T-helper 17 cell (primary cell): ENCODE measurements around the gene MMAB. TPM values are rescaled to one million over a fixed set of nuclear protein-coding genes. Genes with fewer than 3 reads are reported as not detected.
"Not testable (repeated sequence)": the region's sequence is repeated elsewhere in the genome, so short reads cannot be mapped to it uniquely, and the experiment has no call there.

Experiments
- ATAC-seq: fragments of 150-1000 bp; cut with Tn5 transposase; 2 replicates; pipeline ENCODE4 v1.10.0; 2021; ENCODE audit warnings: mild to moderate bottlenecking, moderate library complexity
- DNase-seq, 3 donors: peaks; one replicate each; pipeline versions ENCODE4 v3.0.0 to v3.0.0-alpha.2; 2020 to 2021
- H3K9me3 ChIP-seq: one replicate; pipeline ENCODE4 v1.7.0; 2013; ENCODE audit warnings: low read length, mild to moderate bottlenecking; ENCODE audit not compliant: control insufficient read depth, poor library complexity, severe bottlenecking
- H3K27ac Mint-ChIP-seq: one replicate; pipeline ENCODE4 v1.8.0; 2022; ENCODE audit warnings: mild to moderate bottlenecking, moderate library complexity, mixed read lengths
- H3K27me3 Mint-ChIP-seq: one replicate; pipeline ENCODE4 v1.8.0; 2022; ENCODE audit warnings: mixed read lengths
- H3K36me3 Mint-ChIP-seq: one replicate; pipeline ENCODE4 v1.8.0; 2022; ENCODE audit warnings: low read depth, mixed read lengths
- H3K4me1 Mint-ChIP-seq: one replicate; pipeline ENCODE4 v1.8.0; 2022; ENCODE audit warnings: mild to moderate bottlenecking, mixed read lengths
- H3K4me3 Mint-ChIP-seq: one replicate; pipeline ENCODE4 v1.8.0; 2022; ENCODE audit warnings: mild to moderate bottlenecking, moderate library complexity, mixed read lengths
- total RNA-seq, 4 donors: library from RNA in 2 of 4; stranded (reverse) in 2 of 4; gene quantifications; one replicate each; pipeline ENCODE4 v1.2.3 and lab custom pipeline; 2022 to 2026

The MMAB gene
- total RNA-seq, 2 donors from 2014 or later, result 8.0 to 12.1 TPM

- Mint-ChIP-seq H3K4me1 (peaks cover 8% of the 10 kb centered on the region), H3K27me3 (peaks cover 46% of the 10 kb centered on the region), H3K4me3 (no peak overlapping the region), H3K27ac (no peak overlapping the region), H3K36me3 (no peaks in the 10 kb centered on the region)
- DNase-seq, result no peak
- ATAC-seq, result no peak
- no peaks in the 10 kb centered on the region for H3K9me3 ChIP-seq
Measured at GRCh38 chr12:109609342-109609741, 36.0 kb upstream of the MMAB start.

DNA sequence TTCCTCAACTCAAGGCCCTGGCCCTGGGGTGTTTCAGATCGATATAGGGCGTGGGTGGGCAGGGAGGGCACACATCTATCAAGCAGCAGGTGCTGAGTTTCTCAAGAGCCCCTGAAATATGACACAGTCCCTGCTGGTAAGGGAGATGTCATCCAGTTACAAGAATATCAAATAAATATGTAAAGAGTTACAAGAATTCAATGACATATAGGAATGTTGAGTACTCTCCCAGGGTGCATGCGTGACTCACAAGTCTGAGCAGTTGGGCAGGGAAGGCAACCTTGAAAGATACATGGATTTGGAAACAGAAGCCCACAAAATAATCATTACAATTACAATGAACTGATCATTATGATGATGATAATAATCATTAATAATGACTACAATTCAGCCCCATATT is 35.5 kb upstream of the MMAB start:
- Mint-ChIP-seq H3K27ac (no peak overlapping the region), H3K27me3 (peaks cover 44% of the 10 kb centered on the region), H3K4me3 (no peak overlapping the region), H3K36me3 (no peaks in the 10 kb centered on the region), H3K4me1 (peaks cover 8% of the 10 kb centered on the region)
- DNase-seq (no peak), ATAC-seq (no peak)
- H3K9me3 ChIP-seq, result no peaks in the 10 kb centered on the region

DNA sequence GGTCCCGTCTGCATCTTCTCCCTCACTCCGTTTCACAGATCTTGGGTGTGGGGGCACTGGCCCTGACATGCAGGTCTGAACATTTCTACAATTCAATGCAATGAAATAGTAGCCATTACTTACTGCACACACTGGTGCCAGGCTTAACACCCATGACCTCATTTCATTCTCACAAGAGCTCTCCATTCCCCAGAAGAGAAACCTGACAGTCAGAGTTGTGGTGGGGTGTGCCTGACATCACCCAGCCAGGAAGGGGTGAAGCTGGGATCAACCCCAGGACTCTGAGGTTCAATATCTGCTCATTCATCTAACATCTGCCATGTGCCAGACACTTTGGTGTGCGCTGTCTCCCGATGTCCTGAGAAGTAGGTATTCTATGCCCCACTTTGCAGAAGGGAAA is 35.0 kb upstream of the MMAB start:
- no peak for ATAC-seq
- H3K36me3 Mint-ChIP-seq, result no peaks in the 10 kb centered on the region
- no peak overlapping the region for H3K27ac Mint-ChIP-seq
- peaks cover 8% of the 10 kb centered on the region for H3K4me1 Mint-ChIP-seq
- H3K27me3 Mint-ChIP-seq, result peaks cover 44% of the 10 kb centered on the region
- no peak overlapping the region for H3K4me3 Mint-ChIP-seq
- DNase-seq, result no peak
- H3K9me3 ChIP-seq, result no peaks in the 10 kb centered on the region

DNA sequence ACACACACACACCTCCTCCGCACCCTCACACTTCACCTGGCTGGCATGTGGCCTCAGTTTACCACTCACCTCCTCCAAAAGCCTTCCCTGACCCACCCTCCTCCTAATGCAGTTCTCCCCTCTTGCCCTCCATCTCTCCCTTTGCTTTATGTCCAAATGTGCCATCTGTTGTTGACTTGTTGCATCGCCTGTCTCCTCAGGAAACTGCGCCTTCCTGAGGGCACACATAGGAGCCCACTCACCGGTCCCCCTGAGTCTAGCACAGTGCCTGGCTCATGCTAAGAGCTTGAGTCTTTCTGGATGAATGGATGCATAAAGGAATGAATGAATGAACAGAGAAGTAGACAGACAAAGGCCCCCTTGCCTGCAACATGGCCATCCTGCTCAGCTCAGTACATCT is 34.3 kb upstream of the MMAB start:
- peaks cover 38% of the 10 kb centered on the region for H3K27me3 Mint-ChIP-seq
- no peaks in the 10 kb centered on the region for H3K36me3 Mint-ChIP-seq
- ATAC-seq (no peak), DNase-seq (no peak)
- H3K9me3 ChIP-seq, result no peaks in the 10 kb centered on the region
- H3K27ac Mint-ChIP-seq, result no peak overlapping the region
- H3K4me1 Mint-ChIP-seq, result peaks cover 8% of the 10 kb centered on the region
- no peak overlapping the region for H3K4me3 Mint-ChIP-seq

- no peaks in the 10 kb centered on the region for H3K9me3 ChIP-seq
- ATAC-seq, result no peak
- Mint-ChIP-seq H3K4me1 (peaks cover 8% of the 10 kb centered on the region), H3K27ac (no peak overlapping the region), H3K4me3 (no peak overlapping the region), H3K27me3 (peaks cover 31% of the 10 kb centered on the region), H3K36me3 (no peaks in the 10 kb centered on the region)
- no peak for DNase-seq
Measured at GRCh38 chr12:109606320-109607028, 33.2 kb upstream of the MMAB start.

GRCh38 chr12:109605599-109606228 is 32.4 kb upstream of the MMAB start:
- Mint-ChIP-seq H3K36me3 (no peaks in the 10 kb centered on the region), H3K27me3 (peaks cover 26% of the 10 kb centered on the region), H3K4me3 (no peak overlapping the region), H3K4me1 (peaks cover 8% of the 10 kb centered on the region), H3K27ac (no peak overlapping the region)
- no peaks in the 10 kb centered on the region for H3K9me3 ChIP-seq
- ATAC-seq, result no peak
- no peak for DNase-seq

- H3K27ac Mint-ChIP-seq, result no peak overlapping the region
- no peak overlapping the region for H3K4me3 Mint-ChIP-seq
- DNase-seq, result no peak
- no peaks in the 10 kb centered on the region for H3K36me3 Mint-ChIP-seq
- H3K27me3 Mint-ChIP-seq, result peaks cover 21% of the 10 kb centered on the region
- no peak for ATAC-seq
- no peaks in the 10 kb centered on the region for H3K9me3 ChIP-seq
- peaks cover 8% of the 10 kb centered on the region for H3K4me1 Mint-ChIP-seq
Measured at GRCh38 chr12:109605016-109605415, 31.7 kb upstream of the MMAB start.

DNA sequence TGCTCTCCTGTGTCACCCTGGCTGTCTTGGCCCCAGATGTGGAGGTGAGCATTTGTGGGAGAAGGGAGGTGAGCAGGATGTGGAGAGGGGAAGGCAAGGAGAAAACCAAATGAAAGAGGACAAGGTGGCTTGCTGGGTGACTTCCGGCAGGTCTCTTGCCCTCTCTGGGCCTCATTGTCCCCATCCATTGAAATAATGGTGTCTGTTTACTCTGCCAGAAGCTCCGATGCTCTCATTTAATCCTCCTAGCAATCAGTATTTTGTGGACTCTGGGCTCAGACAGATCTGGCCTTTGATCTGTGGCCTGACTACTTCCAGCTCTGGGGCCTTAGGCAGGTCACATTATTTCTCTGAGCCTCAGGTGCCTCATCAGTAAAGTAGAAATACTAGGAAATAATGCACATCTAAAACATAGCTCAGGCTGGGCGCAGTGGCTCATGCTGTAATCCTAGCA is 30.9 kb upstream of the MMAB start:
- peaks cover 3% of the 10 kb centered on the region for H3K4me1 Mint-ChIP-seq

DNA sequence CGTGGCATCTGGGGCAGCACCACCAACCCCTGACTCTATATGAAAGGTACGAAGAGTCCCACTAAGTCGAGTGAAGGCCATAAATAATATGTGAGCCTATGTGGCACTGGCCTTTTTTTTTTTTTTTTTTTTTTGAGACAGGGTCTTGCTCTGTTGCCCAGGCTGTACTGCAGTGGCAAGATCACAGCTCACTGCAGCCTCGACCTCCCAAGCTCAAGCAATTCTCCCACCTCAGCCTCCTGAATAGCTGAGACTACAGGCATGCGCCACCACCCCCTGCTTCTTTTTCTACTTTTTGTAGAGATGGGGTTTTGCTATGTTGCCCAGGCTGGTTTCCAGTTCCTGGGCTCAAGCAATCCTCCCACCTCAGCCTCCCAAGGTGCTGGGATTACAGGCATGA is 28.8 kb upstream of the MMAB start:
- H3K4me1 Mint-ChIP-seq, H3K9me3 ChIP-seq, H3K36me3 Mint-ChIP-seq, H3K4me3 Mint-ChIP-seq, H3K27ac Mint-ChIP-seq, ATAC-seq, DNase-seq: not testable (repeated sequence)
- peaks cover 11% of the 10 kb centered on the region for H3K27me3 Mint-ChIP-seq

More for the DNA sequence above, 30.9 kb upstream of the MMAB start:
- peak overlapping the region; percentile 41 for H3K4me3 Mint-ChIP-seq
- DNase-seq, result no peak
- H3K27me3 Mint-ChIP-seq, result peaks cover 13% of the 10 kb centered on the region
- no peaks in the 10 kb centered on the region for H3K36me3 Mint-ChIP-seq
- no peak for ATAC-seq
- no peaks in the 10 kb centered on the region for H3K9me3 ChIP-seq
- H3K27ac Mint-ChIP-seq, result no peak overlapping the region

- H3K36me3 Mint-ChIP-seq, result no peaks in the 10 kb centered on the region
- no peak overlapping the region for H3K27ac Mint-ChIP-seq
- no peak overlapping the region for H3K4me3 Mint-ChIP-seq
- ATAC-seq (no peak), DNase-seq (no peak)
- H3K4me1 Mint-ChIP-seq, result peaks cover 10% of the 10 kb centered on the region
- H3K9me3 ChIP-seq, result no peaks in the 10 kb centered on the region
- peaks cover 6% of the 10 kb centered on the region for H3K27me3 Mint-ChIP-seq
Measured at GRCh38 chr12:109601557-109601956, 28.3 kb upstream of the MMAB start.

DNA sequence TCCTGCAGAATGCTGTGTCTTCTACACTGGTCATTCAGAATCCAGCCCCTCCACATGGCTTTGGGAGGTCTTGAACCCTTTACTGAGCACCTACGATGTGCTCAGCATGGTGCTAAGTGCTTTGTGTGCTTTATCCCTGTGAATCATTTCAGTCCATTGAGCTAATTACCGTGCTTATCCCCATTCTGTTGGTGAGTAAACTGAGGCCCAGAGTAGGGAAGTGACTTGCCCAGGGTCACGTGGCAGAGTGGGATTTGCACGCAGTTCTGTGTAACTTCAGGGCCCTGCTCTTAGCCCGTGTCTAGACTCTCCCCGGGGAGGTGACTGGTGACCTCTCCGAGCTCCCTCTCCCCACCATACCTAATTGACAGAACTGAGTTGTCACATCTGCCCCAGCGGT is 27.7 kb upstream of the MMAB start:
- H3K36me3 Mint-ChIP-seq, result no peaks in the 10 kb centered on the region

GRCh38 chr12:109600481-109600880 is 27.2 kb upstream of the MMAB start:
- H3K9me3 ChIP-seq, result no peaks in the 10 kb centered on the region
- Mint-ChIP-seq H3K4me1 (peaks cover 17% of the 10 kb centered on the region), H3K27me3 (peaks cover 6% of the 10 kb centered on the region), H3K27ac (no peak overlapping the region), H3K36me3 (no peaks in the 10 kb centered on the region), H3K4me3 (no peak overlapping the region)
- ATAC-seq, result no peak
- no peak for DNase-seq

More for the DNA sequence above, 27.7 kb upstream of the MMAB start:
- ATAC-seq, result no peak
- H3K9me3 ChIP-seq, result no peaks in the 10 kb centered on the region
- DNase-seq, result no peak
- no peak overlapping the region for H3K4me3 Mint-ChIP-seq
- H3K27ac Mint-ChIP-seq, result no peak overlapping the region
- H3K4me1 Mint-ChIP-seq, result peaks cover 12% of the 10 kb centered on the region
- H3K27me3 Mint-ChIP-seq, result peaks cover 6% of the 10 kb centered on the region

DNA sequence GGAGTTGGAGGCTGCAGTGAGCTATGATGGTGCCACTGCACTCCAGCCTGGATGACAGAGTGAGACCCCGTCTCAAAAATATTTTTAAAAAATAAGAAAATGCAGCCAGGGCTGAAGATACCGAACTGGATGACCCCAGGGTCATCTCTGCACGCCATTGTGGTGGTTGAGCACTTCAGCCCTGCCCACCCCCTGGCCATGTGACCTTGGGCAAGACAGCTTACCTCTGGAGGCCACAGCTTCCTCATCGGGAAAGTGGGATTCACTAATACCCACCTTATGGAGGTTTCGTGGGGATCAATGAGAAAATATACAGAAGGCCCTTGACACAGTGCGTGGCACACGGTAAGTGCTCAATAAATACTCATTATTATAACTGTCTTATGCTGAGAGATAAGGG is 25.8 kb upstream of the MMAB start:
- no peaks in the 10 kb centered on the region for H3K9me3 ChIP-seq
- H3K4me3 Mint-ChIP-seq, result no peak overlapping the region
- no peak overlapping the region for H3K27ac Mint-ChIP-seq
- peaks cover 6% of the 10 kb centered on the region for H3K27me3 Mint-ChIP-seq
- no peak for ATAC-seq
- peaks cover 30% of the 10 kb centered on the region for H3K4me1 Mint-ChIP-seq
- H3K36me3 Mint-ChIP-seq, result no peaks in the 10 kb centered on the region
- DNase-seq, result no peak

GRCh38 chr12:109598428-109598854 is 25.1 kb upstream of the MMAB start:
- Mint-ChIP-seq H3K27ac (peak overlapping the region; percentile 1), H3K4me3 (no peak overlapping the region), H3K4me1 (peaks cover 30% of the 10 kb centered on the region), H3K36me3 (no peaks in the 10 kb centered on the region), H3K27me3 (peaks cover 2% of the 10 kb centered on the region)
- DNase-seq, result no peak
- H3K9me3 ChIP-seq, result no peaks in the 10 kb centered on the region
- ATAC-seq, result no peak
